Gastrocnemius medialis (tissue), 4 donors: ENCODE data around the gene KIF12. TPM values are rescaled to one million over a fixed set of nuclear protein-coding genes. Genes with fewer than 3 reads are reported as not detected.

Experiments used
- ATAC-seq, 2 donors: fragments of 150-250 bp; one replicate each; pipeline ENCODE4 v1.9.1; 2016
- DNase-seq, 2 donors: peaks; one replicate each; pipeline ENCODE4 v3.0.0-alpha.2; 2019
- H3K27ac ChIP-seq, 4 donors: fragments of 200-600 bp; sonication (generic); 1 replicate in 1 of 4; 2 replicates in 3 of 4; pipeline ENCODE4 v1.5.1; 2016 to 2018; ENCODE audit warnings: mild to moderate bottlenecking in 2 of 4, moderate library complexity in 1 of 4
- H3K27me3 ChIP-seq, 3 donors: fragments of 200-600 bp; sonication (generic) in 2 of 3; 1 replicate in 1 of 3; 2 replicates in 2 of 3; pipeline versions ENCODE4 v1.5.1 to v1.6.0; 2016 to 2019; ENCODE audit warnings: mild to moderate bottlenecking in 1 of 3, moderate library complexity in 1 of 3
- H3K36me3 ChIP-seq, 2 donors: fragments of 200-600 bp; sonication (generic) in 1 of 2; one replicate each; pipeline ENCODE4 v1.5.1; 2017 to 2018
- H3K4me1 ChIP-seq, 2 donors: fragments of 200-600 bp; sonication (generic) in 1 of 2; one replicate each; pipeline ENCODE4 v1.5.1; 2016 to 2017; ENCODE audit warnings: mild to moderate bottlenecking in 2 of 2
- H3K4me3 ChIP-seq, 4 donors: fragments of 200-600 bp; sonication (generic) in 3 of 4; 1 replicate in 1 of 4; 2 replicates in 3 of 4; pipeline ENCODE4 v1.5.1; 2016 to 2019; ENCODE audit warnings: mild to moderate bottlenecking in 2 of 4
- H3K9me3 ChIP-seq, 3 donors: fragments of 200-600 bp; sonication (generic) in 2 of 3; 1 replicate in 1 of 3; 2 replicates in 2 of 3; pipeline ENCODE4 v1.5.1; 2016 to 2019
- CTCF ChIP-seq, 5 experiments: fragments of 450-650 bp in 3 of 5; fragments of 200-600 bp in 2 of 5; sonication (generic) in 2 of 5; IDR thresholded peaks in 4 of 5; conservative IDR thresholded peaks in 1 of 5; 1 replicate in 4 of 5; 2 replicates in 1 of 5; pipeline ENCODE4 v1.5.1; 2016 to 2019; ENCODE audit warnings: antibody characterized with exemption in 5 of 5, mild to moderate bottlenecking in 3 of 5, moderate library complexity in 3 of 5
- POLR2A ChIP-seq, 2 donors: fragments of 450-650 bp; IDR thresholded peaks; one replicate each; pipeline ENCODE4 v1.6.1; 2017; ENCODE audit warnings: antibody characterized with exemption in 2 of 2, mild to moderate bottlenecking in 2 of 2, moderate library complexity in 2 of 2
- in situ Hi-C, 4 donors: fragments of 200-750 bp; cut with MboI; loops; one replicate each; pipeline versions ENCODE4 v1.15.0 to v1.8.0; 2017; ENCODE audit warnings: low sequenced_read_pairs in 4 of 4
- intact Hi-C: fragments of 100-400 bp; cut with DNase I; formaldehyde crosslinking; loops from one replicate; pipeline ENCODE4 v1.15.1; 2023; ENCODE audit warnings: low total_unique reads
- total RNA-seq, 4 donors: library from RNA; depleted of rRNA; stranded (reverse); fragments of >200 nt; gene quantifications; one replicate each; pipeline versions ENCODE4 v1.1.0 to v1.2.3, GENCODE V29; 2016

Gene KIF12
- total RNA-seq, 4 donors from 2014 or later: not detected

DNA sequence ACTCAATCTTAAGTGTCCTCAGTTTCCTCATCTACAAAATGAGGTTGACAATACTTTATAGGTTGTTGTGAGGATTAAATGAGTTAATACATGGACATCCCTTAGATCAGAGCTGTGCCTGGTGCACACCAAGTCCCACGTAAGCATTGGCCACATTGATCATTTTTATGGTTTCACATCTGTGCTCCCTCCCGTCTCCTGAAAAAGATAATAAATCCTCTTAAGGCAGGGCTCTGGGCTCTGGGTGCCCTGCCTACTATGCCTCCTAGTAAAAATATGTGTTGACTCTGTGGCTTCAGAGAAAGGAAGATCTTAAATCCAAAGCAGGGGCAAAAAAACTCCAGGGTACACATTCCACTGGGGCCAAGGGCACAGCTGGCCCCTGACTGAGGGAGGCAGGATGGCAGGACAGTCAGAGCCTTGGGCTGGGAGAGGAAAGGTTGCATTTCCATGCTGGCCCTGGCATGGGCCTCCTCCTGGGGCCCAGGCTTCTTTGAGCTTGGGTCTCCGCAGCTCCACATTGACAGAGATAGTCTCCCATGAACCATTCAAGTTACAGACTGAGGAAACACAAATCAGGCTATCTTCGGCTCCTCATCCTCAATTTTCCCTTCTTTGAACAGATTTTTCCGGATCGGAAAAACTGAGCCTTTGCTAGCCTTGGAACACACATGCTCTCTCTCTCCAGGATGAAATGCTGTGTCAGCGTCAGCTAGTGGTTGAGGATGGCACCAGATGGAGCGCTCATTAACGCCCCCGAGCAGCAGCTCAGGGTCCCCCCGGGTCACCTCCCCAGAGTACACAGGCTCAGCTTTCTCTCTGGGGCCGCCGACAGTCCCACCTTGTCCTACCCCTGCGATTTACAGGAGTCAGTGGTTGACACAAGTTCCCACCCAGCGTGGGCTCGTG, 22.4 kb upstream of the KIF12 start:
- intact Hi-C loops: no loop called here
- no peaks in the 10 kb centered on the region for H3K36me3 ChIP-seq
- H3K4me1 ChIP-seq: no peaks in the 10 kb centered on the region
- no peak for TF ChIP-seq CTCF (IDR thresholded peaks at IDR 0.05 in 4 of 5, conservative IDR thresholded peaks at IDR 0.05 in 1 of 5)
- TF ChIP-seq POLR2A (IDR thresholded peaks at IDR 0.05): no peak
- in situ Hi-C loops: no loop called here
- DNase-seq (no peak), ATAC-seq (no peak)
- no peak overlapping the region for H3K4me3 ChIP-seq
- peaks cover 0 to under 1% (median 0%) of the 10 kb centered on the region in 3 donors for H3K27me3 ChIP-seq
- H3K9me3 ChIP-seq: no peaks in the 10 kb centered on the region
- H3K27ac ChIP-seq: no peak overlapping the region

DNA sequence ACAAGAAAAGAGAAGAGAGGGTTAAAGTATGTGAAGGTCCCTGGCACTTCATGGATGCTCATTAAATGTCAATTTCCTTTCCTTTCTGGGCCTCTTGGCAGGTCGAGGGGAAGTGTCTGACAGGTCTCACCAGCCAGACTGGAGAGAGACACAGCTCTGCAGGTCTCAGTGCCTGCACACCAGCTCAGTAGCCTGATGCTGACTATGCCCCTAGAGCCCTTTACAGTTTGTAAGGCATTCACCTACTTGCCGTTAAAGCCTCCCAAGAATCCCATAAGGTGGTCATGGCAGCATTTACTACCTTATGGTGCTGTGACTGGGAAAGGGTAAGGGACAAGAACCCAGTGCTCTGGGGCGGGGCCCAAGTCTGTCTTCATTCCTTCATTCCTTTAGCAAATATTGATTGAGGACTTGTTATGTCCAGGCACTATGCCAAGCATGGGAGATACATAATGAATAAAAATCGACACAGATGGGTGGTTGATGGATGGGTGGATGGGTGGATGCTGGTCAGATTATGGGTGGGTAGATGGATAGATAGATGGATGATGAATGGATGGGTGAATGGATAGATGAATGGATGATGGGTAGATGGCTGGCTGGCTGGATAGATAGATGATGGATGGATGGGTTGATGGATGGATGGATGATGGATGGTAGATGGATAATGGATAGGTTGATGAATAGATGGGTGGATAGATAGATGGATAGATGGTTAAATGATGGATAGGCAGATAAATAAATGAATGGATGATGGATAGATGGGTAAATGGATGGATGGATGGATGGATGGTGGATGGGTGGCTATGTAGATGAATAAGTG, 21.3 kb upstream of the KIF12 start:
- ATAC-seq: no peak
- DNase-seq: no peak
- Histone ChIP-seq H3K4me3 (no peak overlapping the region), H3K27ac (no peak overlapping the region), H3K27me3 (peaks cover 0 to 2% (median 0%) of the 10 kb centered on the region in 3 donors), H3K4me1 (no peaks in the 10 kb centered on the region), H3K9me3 (no peaks in the 10 kb centered on the region), H3K36me3 (no peaks in the 10 kb centered on the region)
- TF ChIP-seq POLR2A (IDR thresholded peaks at IDR 0.05) (no peak), CTCF (IDR thresholded peaks at IDR 0.05 in 4 of 5, conservative IDR thresholded peaks at IDR 0.05 in 1 of 5) (no peak)
- intact Hi-C loops (no loop called here), in situ Hi-C loops (no loop called here)

DNA sequence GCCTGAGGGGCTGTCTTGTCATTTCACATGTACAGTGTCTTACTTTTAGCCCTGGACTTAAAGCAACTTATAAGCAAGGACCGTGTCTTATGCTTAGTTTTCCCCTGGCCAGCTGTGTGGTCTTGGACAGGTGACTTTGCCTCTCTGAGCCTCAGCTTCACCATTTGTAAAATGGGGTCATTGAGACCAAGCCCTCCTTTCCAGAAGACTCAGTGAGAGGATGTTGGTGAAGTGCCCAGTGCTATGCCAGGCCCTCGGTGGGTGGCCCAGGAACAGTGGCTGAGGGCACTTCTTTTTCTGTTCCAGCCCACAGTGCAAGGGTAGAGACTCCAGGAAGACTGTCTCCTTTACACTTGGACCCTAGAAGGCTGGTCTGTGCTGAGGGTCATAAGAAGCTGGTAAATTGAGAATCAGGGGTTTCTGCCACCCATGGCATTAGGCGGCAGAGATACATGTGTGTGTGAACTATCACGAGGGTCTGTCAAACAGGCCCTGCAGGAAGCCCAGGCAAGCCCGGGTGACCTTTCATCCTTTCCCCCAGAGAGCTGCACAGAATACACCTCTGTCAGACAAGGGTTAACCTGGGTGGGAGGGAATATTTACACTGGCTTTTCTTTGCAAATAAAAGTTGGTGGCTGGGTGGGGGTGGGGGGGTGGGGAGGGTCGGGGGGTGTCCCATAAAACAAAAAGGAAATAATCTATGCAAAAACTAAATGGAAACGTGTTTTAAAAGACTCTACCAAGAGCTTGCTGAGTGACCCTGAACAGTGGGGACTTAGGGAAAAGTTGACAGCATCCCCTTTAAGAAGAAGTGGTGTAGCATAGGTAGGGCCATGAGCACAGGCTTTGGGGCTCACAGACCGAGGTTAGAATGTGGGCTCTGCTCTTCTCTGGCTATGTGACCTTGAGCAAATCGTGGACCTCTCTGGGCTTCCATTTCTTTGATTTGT, 20.4 kb upstream of the KIF12 start:
- in situ Hi-C loops: loop anchor here in 1 of 4 donors (10.0 kb wide), 1 partner anchor 165 kb away; no protein-coding TSS in a partner anchor
- no peaks in the 10 kb centered on the region for H3K9me3 ChIP-seq
- no peaks in the 10 kb centered on the region for H3K36me3 ChIP-seq
- DNase-seq: no peak
- H3K27me3 ChIP-seq: peaks cover 0 to 2% (median 0%) of the 10 kb centered on the region in 3 donors
- TF ChIP-seq POLR2A (IDR thresholded peaks at IDR 0.05): no peak
- TF ChIP-seq CTCF (IDR thresholded peaks at IDR 0.05 in 4 of 5, conservative IDR thresholded peaks at IDR 0.05 in 1 of 5): no peak
- ATAC-seq: no peak
- no peak overlapping the region for H3K4me3 ChIP-seq
- intact Hi-C loops: no loop called here
- H3K4me1 ChIP-seq: no peaks in the 10 kb centered on the region
- H3K27ac ChIP-seq: no peak overlapping the region
